Measurements from ENCODE around the gene TRAPPC14.

- TF ChIP-seq EZH2 (IDR thresholded peaks at IDR 0.05; ENCODE audit: low read depth) (no peak), CTCF (conservative IDR thresholded peaks at IDR 0.05) (no peak)
These were observed 38.4 kb downstream of the TRAPPC14 start for GRCh38 chr7:100119970-100120732.
